ENCODE measurements around the gene TNIP1. TPM values are rescaled to one million over a fixed set of nuclear protein-coding genes. Genes with fewer than 3 reads are reported as not detected.

Gene TNIP1
- polyA plus RNA-seq, 3 donors: 62.7 to 264 (median 97.5) TPM

DNA sequence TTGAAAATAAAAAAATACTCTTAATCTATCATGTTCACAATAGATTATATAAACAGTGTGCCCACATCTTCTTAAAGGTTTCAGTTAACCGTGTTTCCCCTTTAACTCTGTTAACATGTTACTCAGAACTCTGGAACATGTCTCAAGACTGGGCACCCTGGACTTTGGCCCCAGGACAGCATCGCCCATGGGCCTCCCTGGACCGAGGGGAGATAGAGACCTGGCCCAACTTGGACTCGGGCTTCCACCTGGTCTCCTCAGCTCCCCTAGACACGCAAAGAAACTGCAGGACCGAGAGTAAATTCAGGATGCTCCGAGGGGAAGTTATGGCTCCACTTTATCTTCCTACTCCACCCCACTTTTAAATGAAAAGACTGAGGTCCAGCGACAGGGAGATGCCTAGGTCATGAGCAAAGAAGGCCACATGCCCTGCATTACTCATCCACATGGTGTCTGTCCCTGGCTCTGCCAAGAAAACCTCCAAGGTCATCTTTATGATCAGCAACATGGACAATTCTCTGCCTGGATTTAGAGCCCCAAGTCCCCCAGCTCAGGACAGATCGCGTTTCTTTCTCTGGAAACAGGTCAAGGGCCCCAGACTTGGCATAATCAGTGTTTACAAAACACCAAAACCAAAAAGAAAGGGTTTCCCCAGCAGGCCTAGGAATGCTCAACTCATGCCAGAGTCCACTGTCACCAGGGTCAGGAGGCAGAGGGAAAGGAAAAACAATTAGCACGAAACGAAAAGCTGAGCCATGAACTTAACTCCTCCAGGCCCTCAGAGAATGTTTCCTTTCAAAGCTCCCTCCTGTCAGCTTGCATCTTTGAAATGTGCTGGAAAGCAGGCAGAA is 43.0 kb downstream of the TNIP1 start:
- WGBS, 3 donors: 50 to 63% (median 61%) methylated on average over 12 of the region's 12 CpGs
- no peak overlapping the region for H3K27ac ChIP-seq (ENCODE audit: low read depth, low read length)

DNA sequence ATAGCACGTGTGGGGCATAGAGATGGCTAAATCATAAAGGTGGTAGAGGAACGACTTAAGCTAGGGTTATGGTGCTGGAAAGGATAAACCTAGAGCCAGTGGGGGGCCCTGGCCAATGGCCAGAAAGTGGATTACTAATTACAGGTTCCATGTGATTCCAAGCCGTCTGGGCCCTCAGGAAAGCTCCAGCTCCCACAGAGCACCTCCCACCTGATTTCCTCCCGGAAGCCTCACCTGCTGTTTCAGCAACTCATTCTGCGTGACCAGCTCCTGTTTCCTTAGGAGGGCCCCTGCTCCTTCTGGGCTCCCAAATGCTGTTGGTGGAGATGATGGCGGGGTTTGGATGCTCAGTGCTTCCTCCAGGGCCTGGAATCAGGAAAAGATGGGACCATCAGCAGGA is 44.3 kb downstream of the TNIP1 start:
- H3K27ac ChIP-seq (ENCODE audit: low read depth, low read length): no peak overlapping the region

DNA sequence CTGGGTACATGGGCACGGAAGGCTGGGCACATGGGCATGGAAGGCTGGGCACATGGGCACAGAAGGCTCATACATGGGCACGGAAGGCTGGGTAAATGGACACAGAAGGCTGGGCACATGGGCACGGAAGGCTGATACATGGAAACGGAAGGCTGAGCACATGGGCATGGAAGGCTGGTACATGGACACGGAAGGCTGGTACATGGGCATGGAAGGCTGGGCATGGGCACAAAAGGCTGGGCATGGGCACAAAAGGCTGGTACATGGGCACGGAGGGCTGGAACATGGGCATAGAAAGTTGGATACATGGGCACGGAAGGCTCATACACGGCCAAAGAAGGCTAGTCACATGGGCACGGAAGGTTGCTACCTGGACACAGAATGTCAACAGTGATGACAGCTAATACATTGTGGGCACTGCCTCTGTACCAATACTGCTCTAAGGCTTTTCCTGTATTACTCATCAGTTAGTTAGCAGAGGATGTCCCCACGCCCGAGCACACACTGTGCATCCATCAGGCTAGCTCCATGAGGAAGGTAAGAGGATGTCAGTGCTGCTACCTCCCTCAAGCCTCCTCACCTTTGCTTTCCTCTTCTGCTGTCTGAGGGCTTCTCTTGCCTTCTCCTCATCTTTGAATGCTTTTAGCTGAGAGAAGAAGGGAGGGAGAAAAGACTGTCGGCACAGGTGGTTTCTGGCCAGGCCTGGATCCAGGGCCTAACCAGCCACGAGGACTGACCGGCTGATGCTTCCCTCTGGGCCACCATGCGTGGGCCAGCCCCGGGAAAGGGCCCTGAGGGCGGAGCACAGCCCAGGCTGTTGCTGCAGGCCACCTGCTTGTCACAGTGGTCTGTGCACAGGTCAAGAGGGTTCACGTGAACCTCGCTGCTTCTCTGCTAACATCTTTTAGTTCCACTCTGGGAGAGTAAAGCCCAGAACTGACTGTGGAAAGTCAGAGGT is 46.1 kb downstream of the TNIP1 start:
- 93 to 98% (median 93%) methylated on average over 19 of the region's 19 CpGs for WGBS, 3 donors

More for the DNA sequence above, 44.3 kb downstream of the TNIP1 start:
- 82 to 96% (median 92%) methylated on average over 6 of the region's 6 CpGs for WGBS, 3 donors

DNA sequence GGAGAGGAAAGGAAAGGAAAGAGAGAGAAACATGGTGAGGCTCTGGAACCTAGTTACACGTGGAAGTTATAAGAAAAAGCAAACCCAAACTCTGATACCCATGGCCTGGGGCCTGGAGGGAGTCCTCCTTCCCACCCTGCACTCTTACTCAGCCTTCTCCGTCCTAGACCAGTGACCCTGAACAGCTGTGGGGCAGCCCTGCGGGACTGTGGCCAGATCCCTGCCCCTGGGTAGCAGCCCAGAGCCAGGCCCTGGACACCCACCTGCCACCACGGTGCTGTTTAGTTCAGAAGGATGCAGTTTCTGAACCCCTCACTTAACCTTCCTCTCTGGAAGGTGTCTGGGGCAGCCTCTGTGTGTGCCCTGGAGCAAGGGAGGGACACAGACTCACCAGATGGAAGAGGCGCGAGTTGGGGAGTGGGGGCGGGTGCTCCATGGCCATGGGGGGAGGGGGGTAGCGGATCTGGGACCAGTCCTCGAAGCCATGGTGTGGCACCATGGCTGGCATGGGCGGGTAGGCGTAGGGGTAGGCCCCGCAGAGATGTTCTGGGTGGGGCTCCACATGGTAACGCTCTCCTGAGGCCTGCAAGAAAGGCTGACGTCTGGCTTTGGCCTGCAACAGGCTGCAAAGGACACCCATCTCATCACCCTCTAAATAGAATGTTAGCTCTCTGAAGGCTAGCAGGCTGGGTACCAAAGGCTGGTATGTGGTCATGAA is 47.5 kb downstream of the TNIP1 start:
- WGBS, 3 donors: 94 to 98% (median 96%) methylated on average over 14 of the region's 14 CpGs

More for the DNA sequence above, 46.1 kb downstream of the TNIP1 start:
- H3K27ac ChIP-seq (ENCODE audit: low read depth, low read length): no peak overlapping the region

DNA sequence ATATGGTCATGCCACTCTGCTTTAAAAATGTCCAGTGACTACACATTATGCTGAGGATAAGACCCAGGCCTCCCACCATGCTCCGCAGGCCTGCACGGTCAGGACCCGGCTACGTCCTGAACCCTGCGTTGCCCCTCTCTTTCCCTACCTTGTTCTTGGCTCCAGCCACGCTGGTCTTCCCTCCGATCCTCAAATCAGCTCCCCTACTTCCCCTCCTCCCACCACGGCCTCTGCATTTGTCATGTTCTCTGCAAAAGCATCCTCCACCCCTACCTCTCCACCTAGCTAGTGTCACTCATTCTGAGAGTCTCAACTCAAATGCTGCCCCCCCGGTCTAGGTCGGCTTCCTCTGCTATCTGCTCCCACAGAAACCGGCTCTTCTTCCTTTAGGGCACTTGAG is 49.3 kb downstream of the TNIP1 start:
- WGBS, 3 donors: 94 to 96% (median 96%) methylated on average over 11 of the region's 11 CpGs
- H3K27ac ChIP-seq (ENCODE audit: low read depth, low read length): no peak overlapping the region

More for the DNA sequence above, 47.5 kb downstream of the TNIP1 start:
- H3K27ac ChIP-seq (ENCODE audit: low read depth, low read length): no peak overlapping the region

DNA sequence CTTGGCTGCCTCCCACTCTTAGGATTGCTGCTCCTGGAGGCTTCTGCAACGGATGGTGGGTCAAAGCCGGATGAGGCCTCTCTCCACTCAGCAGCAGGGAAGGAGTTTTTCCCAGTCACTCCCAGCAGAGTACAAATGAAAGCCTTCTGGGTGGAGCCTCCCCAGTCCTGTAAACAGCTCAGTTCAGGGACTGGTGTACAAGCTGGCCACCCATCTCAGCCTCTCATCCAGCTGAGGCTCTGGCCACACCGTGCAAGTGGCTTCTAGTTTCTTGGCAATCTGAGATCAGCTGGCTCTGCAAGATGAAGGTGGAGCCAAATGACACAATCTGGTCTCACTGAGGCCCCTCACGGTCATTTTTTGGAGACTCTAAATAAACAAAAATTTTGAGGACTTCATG is 50.5 kb downstream of the TNIP1 start:
- H3K27ac ChIP-seq (ENCODE audit: low read depth, low read length): no peak overlapping the region
- 54 to 79% (median 63%) methylated on average over 4 of the region's 4 CpGs for WGBS, 3 donors

DNA sequence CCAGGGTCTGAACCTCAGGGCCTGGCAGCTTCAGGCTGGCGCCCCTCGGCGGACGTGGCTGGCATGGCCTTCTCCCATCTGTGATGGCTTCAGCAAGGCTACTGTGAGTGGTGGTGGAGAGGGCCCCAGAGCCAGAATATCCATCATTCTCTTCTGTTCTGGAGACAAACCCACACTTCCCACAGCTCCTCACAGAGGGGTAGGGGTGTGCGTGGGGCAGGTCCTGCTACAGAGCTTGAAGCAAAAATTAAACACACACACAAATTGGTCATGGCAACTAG is 50.8 kb downstream of the TNIP1 start:
- H3K27ac ChIP-seq (ENCODE audit: low read depth, low read length): no peak overlapping the region
- 89 to 93% (median 90%) methylated on average over 5 of the region's 5 CpGs for WGBS, 3 donors

DNA sequence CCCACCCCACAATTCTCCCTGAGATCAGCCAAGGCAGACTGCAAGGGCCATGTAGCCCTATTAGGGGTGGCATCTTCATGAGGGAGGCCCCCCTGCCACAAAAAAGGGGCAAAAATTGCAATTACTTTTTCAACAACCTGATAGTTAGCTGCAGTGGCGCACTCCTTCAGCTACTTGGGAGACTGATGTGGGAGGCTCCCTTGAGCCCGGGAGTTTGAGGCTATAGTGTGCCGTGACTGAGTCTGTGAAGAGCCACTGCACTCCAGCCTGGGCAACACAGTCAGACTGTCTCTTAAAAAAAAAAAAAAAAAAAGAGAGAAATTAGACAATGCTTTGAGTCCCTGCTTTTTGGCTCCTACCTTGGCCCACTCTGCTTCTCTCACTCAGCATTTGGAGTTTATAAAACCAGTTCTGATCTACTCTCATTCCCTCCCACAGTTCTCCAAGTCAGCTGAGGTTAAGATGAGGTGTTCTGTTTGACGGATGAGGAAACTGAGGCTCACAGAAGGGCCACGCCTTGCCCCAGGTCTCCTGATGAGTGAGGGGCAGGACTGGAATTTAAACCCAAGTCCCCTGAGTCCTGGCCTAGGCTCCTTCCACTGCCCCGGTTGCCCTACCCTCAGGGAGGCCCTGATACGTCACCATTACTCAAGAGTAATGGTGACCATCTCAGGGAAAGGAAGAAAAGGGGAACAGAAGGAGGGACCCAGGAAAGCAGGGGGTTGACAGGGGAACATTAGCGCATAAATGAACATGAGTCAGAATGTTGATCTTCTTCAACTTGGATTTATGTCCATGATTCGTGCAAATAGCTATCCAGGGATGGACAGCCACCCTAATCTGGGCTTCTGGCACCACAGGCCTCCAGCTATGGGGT is 51.4 kb downstream of the TNIP1 start:
- 75 to 94% (median 83%) methylated on average over 9 of the region's 9 CpGs for WGBS, 3 donors

DNA sequence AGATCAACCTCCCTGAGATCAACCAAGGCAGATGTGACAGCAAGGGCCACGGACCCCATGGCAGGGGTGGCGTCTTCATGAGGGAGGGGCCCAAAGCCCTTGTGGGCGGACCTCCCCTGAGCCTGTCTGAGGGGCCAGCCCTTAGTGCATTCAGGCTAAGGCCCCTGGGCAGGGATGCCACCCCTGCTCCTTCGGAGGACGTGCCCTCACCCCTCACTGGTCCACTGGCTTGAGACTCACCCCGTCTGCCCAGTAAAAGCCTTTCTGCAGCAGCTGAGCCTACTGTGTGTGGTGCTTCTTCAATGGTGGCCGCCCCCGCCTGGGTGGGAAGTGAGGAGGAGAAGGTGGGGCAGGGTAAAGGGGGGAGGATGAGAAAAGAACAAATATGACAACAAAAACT is 52.1 kb downstream of the TNIP1 start:
- 92 to 98% (median 93%) methylated on average over 8 of the region's 8 CpGs for WGBS, 3 donors
- H3K27ac ChIP-seq (ENCODE audit: low read depth, low read length): no peak overlapping the region

More for the DNA sequence above, 51.4 kb downstream of the TNIP1 start:
- no peak overlapping the region for H3K27ac ChIP-seq (ENCODE audit: low read depth, low read length)

DNA sequence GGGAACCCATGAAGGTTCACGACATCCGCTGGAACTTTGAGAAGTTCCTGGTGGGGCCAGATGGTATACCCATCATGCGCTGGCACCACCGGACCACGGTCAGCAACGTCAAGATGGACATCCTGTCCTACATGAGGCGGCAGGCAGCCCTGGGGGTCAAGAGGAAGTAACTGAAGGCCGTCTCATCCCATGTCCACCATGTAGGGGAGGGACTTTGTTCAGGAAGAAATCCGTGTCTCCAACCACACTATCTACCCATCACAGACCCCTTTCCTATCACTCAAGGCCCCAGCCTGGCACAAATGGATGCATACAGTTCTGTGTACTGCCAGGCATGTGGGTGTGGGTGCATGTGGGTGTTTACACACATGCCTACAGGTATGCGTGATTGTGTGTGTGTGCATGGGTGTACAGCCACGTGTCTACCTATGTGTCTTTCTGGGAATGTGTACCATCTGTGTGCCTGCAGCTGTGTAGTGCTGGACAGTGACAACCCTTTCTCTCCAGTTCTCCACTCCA is 52.8 kb downstream of the TNIP1 start:
- H3K27ac ChIP-seq (ENCODE audit: low read depth, low read length): no peak overlapping the region
- 81 to 89% (median 86%) methylated on average over 11 of the region's 11 CpGs for WGBS, 3 donors

DNA sequence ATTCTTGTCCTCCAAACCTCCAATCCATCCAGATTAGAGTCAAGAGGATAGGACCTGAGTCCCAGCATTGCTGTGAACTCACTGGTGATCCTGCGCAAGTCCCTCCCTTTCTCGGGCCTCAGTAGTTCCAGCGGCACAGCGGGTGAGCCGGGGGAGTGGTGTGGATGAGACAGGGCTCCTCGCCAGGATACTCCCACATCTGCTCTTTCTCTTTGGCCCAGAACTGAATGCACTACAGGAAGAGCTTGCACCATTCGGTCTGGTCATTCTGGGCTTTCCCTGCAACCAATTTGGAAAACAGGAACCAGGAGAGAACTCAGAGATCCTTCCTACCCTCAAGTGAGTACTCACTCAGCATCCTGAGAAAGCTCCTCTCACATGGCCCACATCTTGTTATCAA is 54.2 kb downstream of the TNIP1 start:
- 49 to 79% (median 51%) methylated on average over 7 of the region's 7 CpGs for WGBS, 3 donors
- peak overlapping the region; percentile 43 for H3K27ac ChIP-seq (ENCODE audit: low read depth, low read length)

DNA sequence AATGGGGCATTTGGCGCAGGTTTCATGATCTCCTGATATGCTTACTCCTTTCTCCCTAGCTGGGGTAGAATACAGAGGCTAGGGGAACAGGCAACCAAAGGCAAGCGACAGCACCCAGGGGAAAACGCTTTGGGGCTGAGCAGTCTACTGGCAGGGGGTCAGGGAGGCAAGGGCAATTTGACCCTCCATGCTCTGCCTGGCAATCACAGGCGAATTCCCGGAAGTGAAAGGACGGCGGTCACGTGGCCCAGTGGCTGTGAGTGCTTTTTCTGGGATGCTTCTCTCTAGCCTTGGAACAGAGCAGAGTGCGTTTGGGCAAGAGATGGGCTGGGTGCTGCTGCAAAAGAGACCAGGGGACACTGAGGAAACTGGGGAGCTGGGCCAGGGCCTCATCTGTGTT is 54.7 kb downstream of the TNIP1 start:
- H3K27ac ChIP-seq (ENCODE audit: low read depth, low read length): no peak overlapping the region
- 59 to 84% (median 73%) methylated on average over 9 of the region's 9 CpGs for WGBS, 3 donors

DNA sequence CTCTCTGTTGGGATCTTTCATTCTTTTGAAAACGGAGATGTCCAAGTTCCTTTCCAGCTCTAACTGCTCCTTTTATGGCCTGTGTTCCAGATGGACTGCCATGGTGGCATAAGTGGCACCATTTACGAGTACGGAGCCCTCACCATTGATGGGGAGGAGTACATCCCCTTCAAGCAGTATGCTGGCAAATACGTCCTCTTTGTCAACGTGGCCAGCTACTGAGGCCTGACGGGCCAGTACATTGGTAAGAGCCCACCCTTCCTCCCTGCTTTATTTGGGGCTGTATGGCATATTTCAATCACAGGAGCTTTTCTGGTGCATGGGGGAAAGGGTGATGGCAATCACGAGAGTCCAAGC is 55.6 kb downstream of the TNIP1 start:
- H3K27ac ChIP-seq (ENCODE audit: low read depth, low read length): no peak overlapping the region
- WGBS, 3 donors: 88 to 92% (median 91%) methylated on average over 7 of the region's 7 CpGs

DNA sequence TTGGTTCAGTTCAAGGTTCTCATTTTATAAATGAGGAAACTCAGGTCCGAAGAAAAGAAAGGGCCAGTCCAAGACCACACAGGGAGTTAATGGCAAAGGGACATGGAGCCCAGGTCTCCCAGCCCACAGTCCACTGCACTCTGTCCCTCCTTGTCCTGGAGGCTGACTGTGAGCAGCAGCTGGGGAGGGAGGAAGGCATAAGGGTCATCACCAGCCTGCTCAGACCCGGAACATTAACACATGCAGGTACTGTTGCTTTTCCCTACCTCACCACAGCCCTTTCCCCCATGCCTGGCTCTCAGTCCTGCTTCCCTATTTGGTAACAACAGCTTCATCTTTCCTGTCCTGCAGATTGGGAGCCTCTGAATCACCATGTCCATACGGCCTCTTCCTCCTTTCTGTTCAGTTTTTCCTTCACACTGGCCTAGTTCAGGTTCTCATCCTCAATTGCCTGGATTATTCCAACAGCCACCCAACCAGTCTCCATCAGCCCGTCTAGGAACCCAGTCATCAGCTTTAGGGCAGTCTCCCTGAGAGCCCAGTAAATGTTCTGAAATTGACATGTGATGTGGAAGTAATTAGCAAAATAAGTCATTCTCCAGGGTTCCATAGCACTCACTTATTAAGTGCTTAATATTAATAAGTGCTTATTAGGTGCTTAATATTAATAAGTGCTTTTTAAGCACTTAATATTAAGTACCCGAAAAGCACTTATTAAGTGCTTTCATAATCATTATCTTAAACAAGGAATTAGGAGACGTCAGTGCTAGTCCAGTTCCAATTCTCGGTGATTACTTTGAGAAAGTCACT is 56.2 kb downstream of the TNIP1 start:
- H3K27ac ChIP-seq (ENCODE audit: low read depth, low read length): no peak overlapping the region
- 72 to 86% (median 81%) methylated on average over 6 to 7 of the region's 7 CpGs for WGBS, 3 donors

DNA sequence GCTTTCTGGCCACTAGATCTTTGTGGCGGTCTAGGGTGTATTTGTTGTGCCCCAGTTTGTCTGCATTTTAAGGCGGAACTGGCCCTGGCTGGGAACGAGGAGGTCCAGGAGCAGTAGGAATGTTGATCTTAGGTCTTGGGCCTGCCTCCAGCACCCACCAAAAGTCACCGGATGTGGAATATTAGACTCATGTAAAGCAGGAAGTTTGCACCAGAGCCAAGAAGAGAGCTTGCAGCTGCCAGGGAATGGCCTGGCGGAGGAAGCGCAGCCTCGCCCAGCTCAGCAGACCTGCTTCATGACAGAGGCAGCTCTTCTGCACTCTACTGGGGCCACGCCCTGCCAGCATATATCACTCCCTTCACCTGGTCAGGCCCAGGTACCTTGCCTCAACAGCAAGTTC is 57.2 kb downstream of the TNIP1 start:
- 34 to 73% (median 35%) methylated on average over 8 of the region's 8 CpGs for WGBS, 3 donors
- H3K27ac ChIP-seq (ENCODE audit: low read depth, low read length): no peak overlapping the region

DNA sequence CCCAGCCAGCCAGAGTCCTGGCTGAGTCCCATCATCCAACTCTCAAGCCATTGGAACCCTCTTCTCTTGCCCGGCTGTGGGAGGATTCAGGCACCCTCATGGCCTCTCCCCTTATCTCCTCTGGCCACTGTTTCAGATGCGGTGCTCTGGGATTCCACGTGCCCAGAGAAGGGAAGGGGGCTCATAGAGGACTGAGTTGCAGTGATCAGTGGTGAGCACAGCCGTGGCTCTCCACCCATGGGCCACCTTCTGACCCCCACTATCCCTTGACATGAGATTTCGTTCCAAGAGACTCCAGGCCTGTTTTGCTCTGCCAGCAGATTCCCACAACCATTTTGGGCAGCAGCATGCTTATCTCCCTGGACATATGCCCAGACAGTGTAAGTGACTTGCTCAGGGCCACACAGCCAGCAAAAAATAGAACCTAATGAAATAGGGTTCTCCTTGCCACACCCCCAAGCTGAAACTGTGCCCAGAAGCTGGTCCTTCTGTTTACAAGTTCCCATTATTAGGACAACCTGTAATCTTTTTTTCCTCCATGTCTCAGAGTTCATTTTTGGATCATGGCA is 57.7 kb downstream of the TNIP1 start:
- WGBS, 3 donors: 39 to 63% (median 57%) methylated on average over 5 of the region's 5 CpGs
- peak overlapping the region; percentile 48 for H3K27ac ChIP-seq (ENCODE audit: low read depth, low read length)

Measured in adipose tissue (tissue), 3 donors.